DND-41 (cell line): ENCODE results near the gene CDH23.

Experiments used
- ATAC-seq: fragments of 200-7000 bp; cut with Tn5 transposase; 3 replicates; pipeline ENCODE4 v1.9.1; 2021; ENCODE audit warnings: low read depth; ENCODE audit not compliant: insufficient read depth
- DNase-seq: peaks from one replicate; pipeline ENCODE4 v3.0.0-alpha.2; 2020
- H2AFZ ChIP-seq: 2 replicates; pipeline ENCODE4 v1.6.0; 2012; ENCODE audit warnings: low read depth, low read length
- H3K27ac ChIP-seq: 2 replicates; pipeline ENCODE4 v1.5.1; 2012; ENCODE audit warnings: low read length, inconsistent platforms
- H3K27me3 ChIP-seq: fragments of 200-600 bp; sonication (generic); 2 replicates; pipeline ENCODE4 v1.6.0; 2012; ENCODE audit warnings: low read length, mild to moderate bottlenecking, inconsistent platforms; ENCODE audit not compliant: insufficient read depth, poor library complexity
- H3K36me3 ChIP-seq: 2 replicates; pipeline ENCODE4 v1.5.1; 2012; ENCODE audit warnings: low read length, inconsistent platforms; ENCODE audit not compliant: insufficient read depth
- H3K4me1 ChIP-seq: 2 replicates; pipeline ENCODE4 v1.5.1; 2012; ENCODE audit warnings: mild to moderate bottlenecking, low read length; ENCODE audit not compliant: insufficient read depth
- H3K4me2 ChIP-seq: 2 replicates; pipeline ENCODE4 v1.6.0; 2012; ENCODE audit warnings: mild to moderate bottlenecking, moderate library complexity, low read length, inconsistent platforms; ENCODE audit not compliant: insufficient read depth
- H3K4me3 ChIP-seq, 2 experiments: fragments of 200-600 bp in 1 of 2; shearing (Covaris generic) in 1 of 2; 2 replicates each; pipeline ENCODE4 v1.5.1; 2012 to 2016; ENCODE audit warnings: inconsistent platforms in 2 of 2, low read length in 2 of 2, mild to moderate bottlenecking in 2 of 2, low read depth in 1 of 2, moderate library complexity in 1 of 2
- H3K79me2 ChIP-seq: 2 replicates; pipeline ENCODE4 v1.6.0; 2012; ENCODE audit warnings: low read length, inconsistent platforms; ENCODE audit not compliant: insufficient read depth
- H3K9ac ChIP-seq: 2 replicates; pipeline ENCODE4 v1.6.0; 2012; ENCODE audit warnings: low read depth, mild to moderate bottlenecking, inconsistent platforms, low read length, moderate library complexity
- H3K9me3 ChIP-seq: 2 replicates; pipeline ENCODE4 v1.5.1; 2012; ENCODE audit warnings: low read length, moderate library complexity, mild to moderate bottlenecking, inconsistent platforms; ENCODE audit not compliant: insufficient read depth, severe bottlenecking
- H4K20me1 ChIP-seq: 2 replicates; pipeline ENCODE4 v1.6.0; 2012; ENCODE audit warnings: low read length; ENCODE audit not compliant: insufficient read depth
- CTCF ChIP-seq: IDR thresholded peaks from 2 replicates; pipeline ENCODE4 v1.5.1; 2012; ENCODE audit warnings: borderline replicate concordance, low read length, moderate library complexity, mild to moderate bottlenecking; ENCODE audit not compliant: poor library complexity, severe bottlenecking; ENCODE audit errors: extremely low read depth
- EZH2 ChIP-seq: IDR thresholded peaks from 3 replicates; pipeline ENCODE4 v1.6.1; 2012; ENCODE audit warnings: borderline replicate concordance, low read depth, mild to moderate bottlenecking, moderate library complexity, low read length, inconsistent platforms; ENCODE audit not compliant: severe bottlenecking

CDH23 gene

GRCh38 chr10:71532878-71533277 lies 136.2 kb downstream of the CDH23 start:
- ATAC-seq, result no peak
- Histone ChIP-seq H2AFZ (no peak overlapping the region), H3K4me3 (no peak overlapping the region), H3K9ac (no peak overlapping the region), H3K9me3 (no peaks in the 10 kb centered on the region), H3K36me3 (no peaks in the 10 kb centered on the region), H3K27me3 (no peaks in the 10 kb centered on the region), H4K20me1 (no peaks in the 10 kb centered on the region), H3K79me2 (no peaks in the 10 kb centered on the region), H3K4me2 (no peak overlapping the region), H3K4me1 (no peaks in the 10 kb centered on the region), H3K27ac (no peak overlapping the region)
- TF ChIP-seq CTCF (no peak), EZH2 (no peak)
- no peak for DNase-seq

- peaks cover 2% of the 10 kb centered on the region; the same call in 1 of the 2 replicates for H4K20me1 ChIP-seq
- no peaks in the 10 kb centered on the region for H3K4me1 ChIP-seq
- H3K4me3 ChIP-seq, result no peak overlapping the region
- no peak overlapping the region for H2AFZ ChIP-seq
- no peak for ATAC-seq
- no peaks in the 10 kb centered on the region for H3K9me3 ChIP-seq
- no peak overlapping the region for H3K9ac ChIP-seq
- no peak overlapping the region for H3K4me2 ChIP-seq
- DNase-seq, result no peak
- no peak overlapping the region for H3K27ac ChIP-seq
- no peak for TF ChIP-seq CTCF
- no peak for TF ChIP-seq EZH2
- no peaks in the 10 kb centered on the region for H3K79me2 ChIP-seq
- no peaks in the 10 kb centered on the region for H3K36me3 ChIP-seq
- H3K27me3 ChIP-seq, result peaks cover 3% of the 10 kb centered on the region
Measured at GRCh38 chr10:71533936-71534335, 137.2 kb downstream of the CDH23 start.

GRCh38 chr10:71534568-71535194 lies 138.0 kb downstream of the CDH23 start:
- ATAC-seq (no peak), DNase-seq (no peak)
- H3K27me3 ChIP-seq, result peaks cover 10% of the 10 kb centered on the region

More at GRCh38 chr10:71534568-71535194, 138.0 kb downstream of the CDH23 start:
- H3K4me2 ChIP-seq, result no peak overlapping the region
- H3K4me1 ChIP-seq, result no peaks in the 10 kb centered on the region
- no peak overlapping the region for H2AFZ ChIP-seq
- TF ChIP-seq CTCF, result no peak
- no peak for TF ChIP-seq EZH2
- peaks cover 5% of the 10 kb centered on the region; the same call in 1 of the 2 replicates for H4K20me1 ChIP-seq
- H3K4me3 ChIP-seq, result no peak overlapping the region
- no peaks in the 10 kb centered on the region for H3K9me3 ChIP-seq
- no peaks in the 10 kb centered on the region for H3K79me2 ChIP-seq
- H3K36me3 ChIP-seq, result no peaks in the 10 kb centered on the region
- H3K9ac ChIP-seq, result no peak overlapping the region
- no peak overlapping the region for H3K27ac ChIP-seq
